GM12865 (cell line): ENCODE data around the gene NXPH4.

Experiments used
- DNase-seq: peaks from one replicate; pipeline ENCODE4 v3.0.0; 2010; ENCODE audit warnings: low read depth
- H3K4me3 ChIP-seq: 2 replicates; pipeline ENCODE4 v1.5.1; 2011; ENCODE audit warnings: mild to moderate bottlenecking, low read depth, low read length, control low read depth
- TF ChIP-seq, protein P1 (sequence below): IDR thresholded peaks from 2 replicates; pipeline ENCODE4 v1.5.1; 2011; ENCODE audit warnings: low read length, control low read depth, low read depth, inconsistent platforms; ENCODE audit not compliant: insufficient read depth; ENCODE audit errors: missing control alignments

NXPH4 gene

DNA sequence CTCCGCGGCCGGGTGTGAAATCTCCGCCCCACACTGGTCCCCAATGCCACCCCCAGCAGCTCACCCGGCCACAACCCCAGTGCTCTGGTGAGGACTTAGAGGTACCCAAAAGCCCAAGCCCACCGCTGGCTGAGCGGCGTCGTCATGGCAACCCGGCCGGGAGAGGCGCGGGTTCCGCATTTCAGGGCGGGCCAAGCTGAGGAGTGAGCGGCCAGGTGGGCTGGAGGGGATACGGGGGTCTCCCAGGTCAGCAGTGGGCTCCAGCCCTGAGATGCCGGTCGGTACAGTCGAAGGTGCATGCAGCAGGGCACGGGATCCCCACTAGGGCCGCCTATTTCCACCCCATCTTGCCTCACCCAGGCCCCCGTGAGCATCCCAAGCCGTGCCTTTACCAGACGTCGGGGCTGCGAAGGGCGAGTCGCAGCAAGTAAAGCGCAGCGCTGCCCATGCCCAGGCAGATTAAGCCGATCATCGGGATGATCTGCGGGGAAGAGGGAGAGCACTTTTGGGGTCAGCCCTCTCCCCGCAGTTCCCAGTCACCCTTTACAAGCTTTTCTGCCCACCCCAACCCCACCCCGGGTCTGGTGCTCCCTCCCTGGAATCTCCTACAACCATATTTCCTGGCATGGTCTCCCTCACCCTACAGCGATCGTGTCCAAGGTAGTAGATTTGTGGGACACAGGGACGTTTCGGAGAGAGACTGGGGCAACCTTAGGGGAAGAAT lies 19.8 kb downstream of the NXPH4 start:
- no peak overlapping the region for H3K4me3 ChIP-seq
- no peak for DNase-seq
- TF ChIP-seq, protein P1, sequence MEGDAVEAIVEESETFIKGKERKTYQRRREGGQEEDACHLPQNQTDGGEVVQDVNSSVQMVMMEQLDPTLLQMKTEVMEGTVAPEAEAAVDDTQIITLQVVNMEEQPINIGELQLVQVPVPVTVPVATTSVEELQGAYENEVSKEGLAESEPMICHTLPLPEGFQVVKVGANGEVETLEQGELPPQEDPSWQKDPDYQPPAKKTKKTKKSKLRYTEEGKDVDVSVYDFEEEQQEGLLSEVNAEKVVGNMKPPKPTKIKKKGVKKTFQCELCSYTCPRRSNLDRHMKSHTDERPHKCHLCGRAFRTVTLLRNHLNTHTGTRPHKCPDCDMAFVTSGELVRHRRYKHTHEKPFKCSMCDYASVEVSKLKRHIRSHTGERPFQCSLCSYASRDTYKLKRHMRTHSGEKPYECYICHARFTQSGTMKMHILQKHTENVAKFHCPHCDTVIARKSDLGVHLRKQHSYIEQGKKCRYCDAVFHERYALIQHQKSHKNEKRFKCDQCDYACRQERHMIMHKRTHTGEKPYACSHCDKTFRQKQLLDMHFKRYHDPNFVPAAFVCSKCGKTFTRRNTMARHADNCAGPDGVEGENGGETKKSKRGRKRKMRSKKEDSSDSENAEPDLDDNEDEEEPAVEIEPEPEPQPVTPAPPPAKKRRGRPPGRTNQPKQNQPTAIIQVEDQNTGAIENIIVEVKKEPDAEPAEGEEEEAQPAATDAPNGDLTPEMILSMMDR: no peak

DNA sequence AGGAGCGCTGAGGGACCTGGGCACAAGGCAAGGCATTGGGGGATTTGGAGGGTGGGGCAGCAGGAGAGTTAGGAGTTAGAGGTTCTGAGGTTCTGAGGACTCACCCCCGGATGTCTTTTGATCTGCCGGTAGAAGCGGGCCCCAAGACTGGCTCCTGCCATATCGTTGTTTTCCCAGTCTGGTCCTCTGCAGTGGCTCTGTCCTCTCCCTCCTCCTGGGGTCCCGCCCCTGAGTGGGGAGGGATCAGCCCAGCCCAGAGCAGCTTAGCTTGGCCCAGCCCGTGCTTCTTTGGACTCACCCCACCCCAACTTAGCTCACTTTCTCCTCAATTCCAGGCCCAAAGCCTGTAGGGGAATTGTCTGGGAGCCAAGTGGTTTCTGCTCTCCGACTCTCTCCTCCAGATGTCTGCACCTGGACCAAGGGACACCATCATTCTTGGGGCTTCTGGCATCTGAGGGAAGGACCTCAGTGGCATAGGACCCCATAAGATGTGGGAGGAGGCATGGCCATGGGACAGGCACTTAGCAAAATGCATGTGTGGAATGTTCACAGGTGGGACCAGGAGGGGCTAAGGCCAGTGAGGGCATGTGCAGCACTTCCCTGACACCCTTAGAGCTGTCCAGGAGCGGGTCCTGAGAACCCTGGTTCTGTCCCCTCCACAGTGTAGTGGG lies 20.5 kb downstream of the NXPH4 start:
- no peak for DNase-seq
- TF ChIP-seq, protein P1: no peak
- H3K4me3 ChIP-seq: no peak overlapping the region

DNA sequence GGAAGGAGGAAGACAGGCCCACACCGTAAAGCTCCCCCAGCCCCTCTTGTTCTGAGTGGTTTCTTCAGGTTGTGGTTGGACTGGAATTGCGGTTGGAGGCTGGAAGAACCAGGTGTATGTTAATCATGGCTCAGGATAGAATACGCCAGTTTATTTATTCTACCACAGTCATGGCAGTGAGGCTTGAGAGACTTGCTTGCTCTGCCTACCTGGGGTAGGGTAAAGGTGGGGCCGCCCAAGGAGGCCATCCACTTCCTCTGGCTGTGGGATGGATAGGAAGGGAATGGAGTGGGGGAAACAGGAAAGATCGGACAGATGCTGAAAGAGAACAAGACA lies 21.0 kb downstream of the NXPH4 start:
- H3K4me3 ChIP-seq: no peak overlapping the region
- TF ChIP-seq, protein P1: no peak
- no peak for DNase-seq

DNA sequence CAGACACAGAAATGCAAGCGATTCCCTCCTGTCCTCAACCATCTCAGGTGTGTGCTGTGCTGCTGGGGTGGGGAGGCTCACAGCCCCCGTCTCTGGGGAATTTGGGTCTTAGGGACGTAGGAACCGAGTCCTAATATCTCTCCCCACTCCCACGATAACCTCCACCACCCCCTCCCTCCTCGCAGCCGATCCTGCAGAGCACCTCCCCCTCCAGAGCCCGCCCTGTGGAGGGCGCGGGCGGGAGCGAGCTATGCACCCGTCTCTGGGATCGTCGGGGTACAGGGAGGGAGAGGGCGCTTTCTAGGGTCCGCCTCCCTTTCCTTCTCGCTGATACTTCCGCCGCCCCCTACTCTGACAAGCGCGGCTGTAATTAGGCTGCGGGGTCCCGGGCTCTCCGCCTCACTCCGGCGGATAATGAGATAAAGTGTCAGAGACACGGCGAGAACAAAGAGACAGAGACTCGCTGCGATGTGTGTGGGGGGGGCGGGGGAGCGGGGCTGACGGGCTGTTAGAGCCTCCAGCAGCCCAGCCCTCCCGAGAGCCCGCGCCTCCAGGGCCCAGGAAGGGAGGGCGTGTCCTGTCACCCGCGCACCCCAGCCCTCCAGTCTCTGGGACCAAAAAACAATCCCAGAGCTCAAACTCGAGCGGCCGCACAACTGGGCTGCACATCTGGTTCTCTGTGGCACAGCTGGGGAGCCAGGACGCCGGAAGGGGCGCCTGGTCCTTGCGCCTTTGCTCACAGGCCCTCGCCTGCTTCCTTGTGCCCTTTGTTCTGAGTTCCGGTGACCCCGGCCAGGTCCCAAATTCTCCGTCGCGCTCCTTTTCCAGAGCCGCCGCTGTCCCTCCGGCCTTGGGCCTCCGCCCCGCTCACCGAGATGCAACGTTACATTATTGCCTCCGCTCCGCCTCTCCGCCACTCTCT lies 21.6 kb downstream of the NXPH4 start:
- DNase-seq: peak; percentile 47
- TF ChIP-seq, protein P1: no peak
- peak overlapping the region; percentile 52 for H3K4me3 ChIP-seq

DNA sequence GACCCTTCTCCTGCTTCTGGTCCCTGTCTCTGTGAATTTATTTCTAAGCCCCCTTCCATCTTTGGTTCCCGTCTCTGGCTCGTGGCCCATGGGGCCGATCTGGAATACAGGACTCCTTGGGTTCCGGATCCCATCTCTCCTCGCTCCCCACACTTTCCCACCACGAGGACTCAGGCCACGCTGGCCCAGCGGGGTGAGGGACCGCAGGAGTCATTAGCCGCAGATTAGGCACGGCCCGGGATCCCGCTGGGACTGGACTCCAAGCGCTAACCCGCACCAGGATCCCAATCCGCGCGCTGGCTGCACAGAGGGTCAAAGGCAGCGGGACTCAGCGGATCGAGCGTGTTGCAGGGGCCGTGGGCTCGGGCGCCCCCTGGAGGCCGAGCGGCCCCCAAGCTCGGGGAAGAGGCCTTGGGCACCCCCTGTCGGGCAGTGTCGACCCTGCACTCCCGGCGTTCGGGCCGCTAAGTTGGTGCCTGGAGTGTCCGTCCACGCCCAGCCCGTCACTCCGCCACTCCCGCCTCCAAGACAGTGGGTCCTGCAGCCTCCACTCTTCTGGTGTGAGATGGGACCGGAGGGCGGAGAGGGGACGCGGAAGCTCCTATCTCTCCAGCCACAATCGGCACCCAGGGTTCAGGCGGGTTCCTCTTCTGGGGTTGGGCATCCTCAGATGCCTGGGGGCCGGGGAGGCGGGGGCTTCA lies 22.4 kb downstream of the NXPH4 start:
- TF ChIP-seq, protein P1: peak; percentile 100
- peak overlapping the region; percentile 73 for H3K4me3 ChIP-seq

DNA sequence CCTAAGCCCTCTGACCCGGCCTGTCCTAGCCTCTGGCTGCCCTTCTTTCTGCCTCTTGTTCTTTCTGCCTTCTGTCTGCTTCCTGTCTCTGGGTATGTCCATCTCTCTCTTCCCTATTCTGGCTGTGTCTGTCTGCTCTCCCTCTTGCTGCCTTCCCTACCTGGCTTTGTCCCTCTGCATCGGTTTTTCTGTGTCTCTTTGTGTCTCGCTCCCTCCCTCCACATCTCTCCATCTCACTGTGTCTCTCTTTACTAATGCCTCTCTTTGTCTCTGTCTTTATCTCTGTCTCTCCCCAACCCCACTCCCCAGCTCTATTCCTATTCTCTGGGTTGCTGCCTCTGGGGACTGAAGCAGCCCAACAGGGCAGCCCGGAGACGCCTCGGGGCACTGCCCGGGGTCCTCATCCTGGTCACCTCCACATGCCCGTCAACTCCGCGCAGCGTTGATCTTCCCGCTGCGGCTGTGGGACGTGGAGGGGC lies 23.0 kb downstream of the NXPH4 start:
- peak overlapping the region; percentile 73 for H3K4me3 ChIP-seq

More for the DNA sequence above, 22.4 kb downstream of the NXPH4 start:
- DNase-seq: peak; percentile 93

More for the DNA sequence above, 23.0 kb downstream of the NXPH4 start:
- TF ChIP-seq, protein P1: no peak
- no peak for DNase-seq
